Esophagus muscularis mucosa (tissue), 4 donors: ENCODE results near the gene SLA2. TPM values are rescaled to one million over a fixed set of nuclear protein-coding genes. Genes with fewer than 3 reads are reported as not detected.
"Not testable (repeated sequence)": the region's sequence is repeated elsewhere in the genome, so short reads cannot be mapped to it uniquely, and the experiment has no call there.

Experiments
- DNase-seq: peaks from one replicate; pipeline ENCODE4 v3.0.0-alpha.2; 2017; ENCODE audit errors: extremely low spot score
- H3K27ac ChIP-seq, 4 donors: fragments of 200-600 bp; sonication (generic); replicated peaks in 1 of 4; 1 replicate in 3 of 4; 2 replicates in 1 of 4; pipeline ENCODE4 v1.5.1; 2016 to 2019; ENCODE audit warnings: mild to moderate bottlenecking in 1 of 4
- H3K27me3 ChIP-seq, 4 donors: fragments of 200-600 bp; sonication (generic); one replicate each; pipeline versions ENCODE4 v1.5.1 to v1.6.0; 2016 to 2019
- H3K36me3 ChIP-seq, 4 donors: fragments of 200-600 bp; sonication (generic); one replicate each; pipeline ENCODE4 v1.5.1; 2016 to 2019
- H3K4me1 ChIP-seq, 4 donors: fragments of 200-600 bp; sonication (generic); one replicate each; pipeline ENCODE4 v1.5.1; 2016 to 2019
- H3K4me3 ChIP-seq, 4 donors: fragments of 200-600 bp; sonication (generic); 1 replicate in 2 of 4; 2 replicates in 2 of 4; pipeline ENCODE4 v1.5.1; 2016 to 2019; ENCODE audit warnings: mild to moderate bottlenecking in 4 of 4, moderate library complexity in 1 of 4
- H3K9me3 ChIP-seq, 4 donors: fragments of 200-600 bp; sonication (generic); 1 replicate in 3 of 4; 2 replicates in 1 of 4; pipeline ENCODE4 v1.5.1; 2016 to 2019
- EP300 ChIP-seq: sonication (generic); formaldehyde crosslinking; IDR thresholded peaks from one replicate; pipeline ENCODE4 v1.6.1; 2017; ENCODE audit warnings: antibody characterized with exemption
- POLR2A ChIP-seq: fragments of 450-650 bp; IDR thresholded peaks from one replicate; pipeline ENCODE4 v1.6.1; 2017; ENCODE audit warnings: antibody characterized with exemption, moderate library complexity, mild to moderate bottlenecking, low read depth
- POLR2AphosphoS5 ChIP-seq, 2 donors: sonication (generic); formaldehyde crosslinking; IDR thresholded peaks; one replicate each; pipeline ENCODE4 v1.6.1; 2017; ENCODE audit warnings: antibody characterized with exemption in 2 of 2
- WGBS: methylation state at CpG from one replicate; pipeline ENCODE4 v1.1.5; 2018; 5-methylcytosine and 5-hydroxymethylcytosine counted together
- intact Hi-C: fragments of 100-400 bp; cut with DNase I; formaldehyde crosslinking; loops from one replicate; pipeline ENCODE4 v1.15.1; 2023
- total RNA-seq, 4 donors: library from RNA; depleted of rRNA; stranded (reverse); fragments of >200 nt; gene quantifications; one replicate each; pipeline versions ENCODE4 v1.1.0 to v1.2.1, GENCODE V29; 2016
- TF ChIP-seq, protein P1 (sequence below), 3 experiments: fragments of 200-600 bp in 2 of 3; fragments of 450-650 bp in 1 of 3; sonication (generic) in 2 of 3; IDR thresholded peaks; one replicate each; pipeline ENCODE4 v1.5.1; 2017 to 2019; ENCODE audit warnings: antibody characterized with exemption in 3 of 3, mild to moderate bottlenecking in 2 of 3, moderate library complexity in 1 of 3

SLA2 gene
- total RNA-seq, 4 donors from 2014 or later = 0.26 to 0.99 (median 0.35) TPM

DNA sequence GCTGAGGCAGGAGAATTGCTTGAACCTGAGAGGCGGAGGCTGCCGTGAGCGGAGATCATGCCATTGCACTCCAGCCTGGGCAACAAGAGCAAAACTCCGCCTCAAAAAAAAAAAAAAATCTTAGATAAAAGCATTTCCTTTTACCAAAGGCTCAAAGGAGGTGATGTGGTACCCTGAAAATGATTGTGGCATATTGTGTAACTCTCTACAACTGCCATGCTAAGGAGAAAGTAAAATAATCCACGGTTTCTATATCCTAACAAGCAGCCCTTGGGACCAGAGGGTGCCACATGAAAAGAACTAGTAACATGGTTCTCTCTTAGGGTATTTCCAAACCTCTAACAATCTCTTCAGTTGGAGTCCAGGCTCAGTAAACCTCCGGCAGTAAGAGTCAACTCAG is 38.8 kb upstream of the SLA2 start:
- no peaks in the 10 kb centered on the region for H3K4me1 ChIP-seq
- no peak overlapping the region for H3K27ac ChIP-seq
- intact Hi-C loops = no loop called here
- no peaks in the 10 kb centered on the region for H3K9me3 ChIP-seq
- no peak overlapping the region for H3K4me3 ChIP-seq
- TF ChIP-seq, protein P1, sequence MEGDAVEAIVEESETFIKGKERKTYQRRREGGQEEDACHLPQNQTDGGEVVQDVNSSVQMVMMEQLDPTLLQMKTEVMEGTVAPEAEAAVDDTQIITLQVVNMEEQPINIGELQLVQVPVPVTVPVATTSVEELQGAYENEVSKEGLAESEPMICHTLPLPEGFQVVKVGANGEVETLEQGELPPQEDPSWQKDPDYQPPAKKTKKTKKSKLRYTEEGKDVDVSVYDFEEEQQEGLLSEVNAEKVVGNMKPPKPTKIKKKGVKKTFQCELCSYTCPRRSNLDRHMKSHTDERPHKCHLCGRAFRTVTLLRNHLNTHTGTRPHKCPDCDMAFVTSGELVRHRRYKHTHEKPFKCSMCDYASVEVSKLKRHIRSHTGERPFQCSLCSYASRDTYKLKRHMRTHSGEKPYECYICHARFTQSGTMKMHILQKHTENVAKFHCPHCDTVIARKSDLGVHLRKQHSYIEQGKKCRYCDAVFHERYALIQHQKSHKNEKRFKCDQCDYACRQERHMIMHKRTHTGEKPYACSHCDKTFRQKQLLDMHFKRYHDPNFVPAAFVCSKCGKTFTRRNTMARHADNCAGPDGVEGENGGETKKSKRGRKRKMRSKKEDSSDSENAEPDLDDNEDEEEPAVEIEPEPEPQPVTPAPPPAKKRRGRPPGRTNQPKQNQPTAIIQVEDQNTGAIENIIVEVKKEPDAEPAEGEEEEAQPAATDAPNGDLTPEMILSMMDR (IDR thresholded peaks at IDR 0.05) = no peak
- no peak for TF ChIP-seq POLR2AphosphoS5 (IDR thresholded peaks at IDR 0.05)
- TF ChIP-seq POLR2A = no peak
- no peak for TF ChIP-seq EP300
- H3K27me3 ChIP-seq = no peaks in the 10 kb centered on the region
- WGBS = 89% methylated on average over 6 of the region's 6 CpGs
- no peak for DNase-seq
- peaks cover 23 to 88% (median 52%) of the 10 kb centered on the region in 4 donors for H3K36me3 ChIP-seq

DNA sequence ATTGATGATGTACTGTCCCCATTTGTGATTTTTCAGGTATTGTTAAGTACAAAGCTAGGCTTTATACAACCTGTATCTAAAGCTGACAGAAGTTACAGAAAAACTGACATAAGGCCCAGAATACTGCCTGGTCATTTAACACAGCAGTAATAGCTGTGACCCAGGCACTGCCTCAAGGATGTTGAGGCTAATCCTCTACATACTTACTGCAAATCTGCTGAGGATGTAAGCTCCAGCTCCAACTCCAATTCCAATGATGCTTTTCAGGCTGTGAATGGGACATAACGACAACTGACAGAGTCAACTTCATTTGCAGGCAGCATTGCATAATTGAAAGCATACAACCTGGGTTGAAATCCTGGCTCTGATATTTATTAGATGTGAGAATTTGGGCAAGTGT is 36.3 kb upstream of the SLA2 start:
- TF ChIP-seq, protein P1 (IDR thresholded peaks at IDR 0.05) = no peak
- TF ChIP-seq POLR2AphosphoS5 (IDR thresholded peaks at IDR 0.05) = no peak
- no peak for TF ChIP-seq EP300
- no peak for TF ChIP-seq POLR2A
- intact Hi-C loops = no loop called here
- H3K9me3 ChIP-seq = no peaks in the 10 kb centered on the region
- no peak overlapping the region for H3K27ac ChIP-seq
- WGBS = 87% methylated on average over 1 of the region's 1 CpG
- DNase-seq = no peak
- H3K4me1 ChIP-seq = no peaks in the 10 kb centered on the region
- peaks cover 24 to 98% (median 58%) of the 10 kb centered on the region in 4 donors for H3K36me3 ChIP-seq
- H3K4me3 ChIP-seq = no peak overlapping the region
- H3K27me3 ChIP-seq = no peaks in the 10 kb centered on the region

DNA sequence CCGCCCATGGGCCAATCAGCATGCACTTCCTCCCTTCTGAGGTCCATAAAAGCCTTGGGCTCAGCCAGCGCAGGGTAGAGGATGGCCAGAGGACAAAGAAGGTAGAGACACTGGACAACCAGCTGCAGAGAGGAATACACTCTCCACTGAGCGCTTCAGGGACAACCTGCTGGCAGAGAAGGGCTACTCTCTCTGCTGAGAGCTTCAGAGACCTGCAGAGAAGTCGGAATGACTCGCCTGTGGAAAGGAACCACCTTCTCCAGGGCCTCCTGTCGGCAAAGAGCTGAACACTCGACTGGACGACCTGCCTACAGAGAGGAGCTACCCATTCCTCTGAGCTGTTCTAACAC is 31.4 kb upstream of the SLA2 start:
- Histone ChIP-seq H3K4me3 (no peak overlapping the region), H3K9me3 (no peaks in the 10 kb centered on the region), H3K27me3 (no peaks in the 10 kb centered on the region), H3K4me1 (no peaks in the 10 kb centered on the region), H3K36me3 (peaks cover 20 to 74% (median 51%) of the 10 kb centered on the region in 4 donors), H3K27ac (no peak overlapping the region)
- TF ChIP-seq EP300 (no peak), POLR2A (no peak), POLR2AphosphoS5 (IDR thresholded peaks at IDR 0.05) (no peak)
- TF ChIP-seq, protein P1 (IDR thresholded peaks at IDR 0.05) = no peak
- 95% methylated on average over 8 of the region's 8 CpGs for WGBS
- no peak for DNase-seq
- intact Hi-C loops = no loop called here

DNA sequence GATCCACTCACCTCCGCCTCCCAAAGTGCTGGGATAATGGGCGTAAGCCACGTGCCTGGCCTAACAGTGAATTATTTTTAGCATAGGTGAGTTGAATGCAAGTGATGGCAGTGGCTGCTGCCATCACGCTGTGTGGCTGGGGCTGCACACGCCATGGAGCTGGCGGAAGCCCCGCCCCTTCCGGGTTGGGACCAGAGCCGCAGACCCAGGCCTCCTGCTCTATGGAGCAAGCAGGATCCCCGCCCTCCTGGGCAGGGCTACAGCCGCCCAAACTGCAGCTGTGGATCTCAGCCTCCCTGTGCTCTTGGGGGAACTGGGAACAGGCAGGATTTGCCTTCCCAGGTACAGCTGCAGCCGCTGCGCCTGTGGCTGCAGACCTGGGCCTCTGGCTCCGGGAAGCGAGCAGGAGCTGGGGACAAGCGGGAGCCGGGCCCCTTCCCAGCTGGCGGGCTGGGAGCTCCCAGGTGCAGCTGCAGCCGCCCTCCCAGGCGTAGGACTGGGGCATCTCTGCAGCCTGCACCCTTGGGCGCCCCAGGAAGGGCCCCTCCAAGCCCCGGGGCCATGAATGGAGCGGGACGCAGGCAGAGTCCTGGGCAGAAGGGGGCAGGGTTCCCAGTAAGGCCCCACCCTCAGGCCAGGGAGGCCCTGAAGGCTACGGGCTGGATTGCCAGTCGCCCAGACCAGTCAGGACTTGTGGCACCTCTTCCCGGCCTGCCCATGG is 30.9 kb upstream of the SLA2 start:
- Histone ChIP-seq H3K4me1 (no peaks in the 10 kb centered on the region), H3K36me3 (peaks cover 15 to 72% (median 51%) of the 10 kb centered on the region in 4 donors), H3K27me3 (no peaks in the 10 kb centered on the region), H3K27ac (no peak overlapping the region), H3K4me3 (no peak overlapping the region), H3K9me3 (no peaks in the 10 kb centered on the region)
- 95% methylated on average over 6 of the region's 27 CpGs for WGBS
- intact Hi-C loops = no loop called here
- no peak for DNase-seq
- TF ChIP-seq POLR2AphosphoS5 (IDR thresholded peaks at IDR 0.05) (no peak), POLR2A (no peak)

DNA sequence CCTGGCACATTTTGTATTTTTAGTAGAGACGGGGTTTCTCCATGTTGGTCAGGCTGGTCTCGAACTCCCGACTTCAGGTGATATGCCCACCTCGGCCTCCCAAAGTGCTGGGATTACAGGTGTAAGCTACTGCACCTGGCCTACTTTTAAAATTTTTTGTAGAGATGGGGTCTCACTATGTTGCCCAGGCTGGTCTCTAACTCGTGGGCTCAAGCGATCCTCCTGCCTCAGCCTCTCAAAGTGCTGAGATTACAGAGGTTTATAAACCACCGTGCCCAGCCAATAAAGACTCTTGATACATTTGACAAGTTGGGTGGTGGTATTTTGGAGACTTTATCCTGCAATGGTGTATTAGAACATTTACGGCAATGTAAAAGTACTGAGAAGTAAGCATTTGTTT is 29.5 kb upstream of the SLA2 start:
- H3K27ac ChIP-seq, intact Hi-C loops, H3K27me3 ChIP-seq, H3K4me1 ChIP-seq, H3K4me3 ChIP-seq, H3K9me3 ChIP-seq, DNase-seq: not testable (repeated sequence)
- 99% methylated on average over 7 of the region's 8 CpGs for WGBS
- peaks cover 19 to 69% (median 53%) of the 10 kb centered on the region in 4 donors for H3K36me3 ChIP-seq

DNA sequence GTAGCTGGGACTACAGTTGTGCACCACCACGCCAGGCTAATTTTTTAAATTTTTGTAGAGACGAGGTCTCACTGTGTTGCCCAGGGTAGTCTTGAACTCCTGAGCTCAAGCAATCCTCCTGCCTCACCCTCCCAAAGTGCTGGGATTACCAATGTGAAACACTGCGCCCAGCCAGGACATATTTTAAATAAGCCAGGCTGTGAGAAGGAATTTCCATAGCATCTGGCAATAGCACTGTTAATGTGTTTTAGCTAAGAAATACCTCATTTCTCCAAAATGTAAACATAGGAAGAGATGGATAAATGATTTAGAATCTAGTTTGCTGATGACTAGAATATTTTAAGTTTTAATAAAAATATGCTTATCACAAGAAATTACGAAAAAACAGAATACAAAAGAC is 27.0 kb upstream of the SLA2 start:
- Histone ChIP-seq H3K27ac (no peak overlapping the region), H3K9me3 (no peaks in the 10 kb centered on the region), H3K27me3 (no peaks in the 10 kb centered on the region), H3K4me3 (no peak overlapping the region), H3K36me3 (peaks cover 27 to 64% (median 46%) of the 10 kb centered on the region in 4 donors), H3K4me1 (no peaks in the 10 kb centered on the region)
- TF ChIP-seq POLR2AphosphoS5 (IDR thresholded peaks at IDR 0.05) (no peak), EP300 (no peak), POLR2A (no peak)
- TF ChIP-seq, protein P1 (IDR thresholded peaks at IDR 0.05) = no peak
- intact Hi-C loops = no loop called here
- WGBS = 67% methylated on average over 4 of the region's 4 CpGs
- DNase-seq = no peak
